Mucosa of gallbladder (tissue), 1 donor: Measurements from ENCODE around the gene PURB. TPM values are rescaled to one million over a fixed set of nuclear protein-coding genes. Genes with fewer than 3 reads are reported as not detected.
A peak's percentile ranks its signal among the peaks of the same experiment; 100 is the strongest.
"Not testable (repeated sequence)": the region's sequence is repeated elsewhere in the genome, so short reads cannot be mapped to it uniquely, and the experiment has no call there.

Experiments
- DNase-seq: peaks from one replicate; pipeline ENCODE4 v3.0.0-alpha.2; 2020; ENCODE audit warnings: low spot score
- total RNA-seq: library from RNA; stranded (reverse); gene quantifications from one replicate; pipeline ENCODE4 v1.2.1, GENCODE V29; 2021
- donor health status: DM: no; HTN: no; CAD: no.

The PURB gene
- total RNA-seq, 1 donor from 2014 or later: 21.9 TPM

DNA sequence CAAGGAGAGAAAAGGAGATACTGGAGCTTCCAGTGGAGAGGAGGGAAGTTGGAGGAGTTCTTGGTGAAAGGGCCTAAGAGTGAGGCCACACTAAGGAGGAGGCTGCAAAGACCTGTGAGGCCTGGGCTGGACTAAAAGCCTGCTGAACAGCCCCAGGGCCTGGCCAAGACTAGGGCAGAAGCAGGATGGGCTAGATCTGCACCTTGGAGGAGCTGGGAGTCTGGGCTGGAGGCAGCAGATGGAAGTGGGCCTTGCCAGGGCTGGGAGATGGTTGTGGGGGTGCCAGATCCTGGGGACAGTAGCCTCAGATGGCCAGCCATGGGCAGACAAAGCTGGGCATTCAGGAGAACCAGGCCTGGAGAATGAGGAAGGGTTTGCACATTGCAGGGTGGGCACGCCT, 6.5 kb upstream of the PURB start:
- no peak for DNase-seq

- DNase-seq: no peak
Observed at GRCh38 chr7:44891372-44891771, 6.0 kb upstream of the PURB start.

- DNase-seq: no peak
Observed at GRCh38 chr7:44889086-44889781, 3.9 kb upstream of the PURB start.

DNA sequence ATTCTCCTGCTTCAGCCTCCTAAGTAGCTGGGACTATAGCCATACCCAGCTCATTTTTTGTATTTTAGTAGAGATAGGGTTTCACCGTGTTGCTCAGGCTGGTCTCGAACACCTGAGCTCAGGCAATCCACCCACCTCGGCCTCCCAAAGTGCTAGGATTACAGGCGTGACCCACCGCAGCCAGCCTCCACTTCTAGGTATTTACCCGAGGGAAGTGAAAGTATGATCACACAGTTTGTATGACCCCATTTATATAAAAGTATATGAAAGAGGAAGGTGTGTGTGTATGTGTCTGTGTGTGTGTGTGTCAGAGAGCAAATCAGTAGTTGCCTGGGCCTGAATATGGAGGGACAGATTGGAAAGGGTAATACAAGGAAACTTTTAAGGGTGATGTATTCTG, 2.0 kb upstream of the PURB start:
- DNase-seq: no peak

- peak; percentile 31 for DNase-seq
Observed at GRCh38 chr7:44884621-44885393, 523 bp downstream of the PURB start.

DNA sequence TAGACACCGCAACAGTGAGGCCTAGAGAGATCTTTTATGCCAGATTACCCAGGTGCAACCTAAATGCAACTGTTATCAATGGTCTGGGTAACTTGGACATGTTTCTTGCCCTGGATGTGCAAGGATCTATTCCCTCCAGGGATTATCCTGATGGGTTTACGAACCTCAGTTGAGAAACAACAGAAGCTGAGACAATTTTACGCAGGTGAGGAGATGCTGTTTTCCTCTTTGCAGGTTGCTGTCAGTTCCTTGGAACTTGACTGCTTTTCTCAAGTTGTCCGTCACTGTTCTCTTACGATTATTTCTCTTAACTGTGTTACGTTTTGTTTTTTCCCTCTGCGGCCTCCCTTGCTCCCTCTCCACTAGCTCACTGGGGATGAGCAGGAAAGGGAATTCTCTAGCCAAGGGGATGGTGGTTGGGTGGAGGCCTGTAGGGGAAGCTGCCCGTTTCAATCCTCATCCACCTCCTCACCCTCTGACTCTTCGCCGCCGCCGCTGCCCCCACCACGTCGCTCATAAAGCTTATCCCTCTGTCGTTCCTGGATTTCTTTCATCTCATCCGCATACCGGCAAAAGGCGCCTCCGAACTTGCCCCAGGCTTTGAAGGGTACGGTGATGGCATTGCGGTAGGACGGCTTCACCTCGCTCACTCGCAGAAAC, 1.2 kb downstream of the PURB start:
- no peak for DNase-seq

GRCh38 chr7:44882899-44883298, 2.4 kb downstream of the PURB start:
- no peak for DNase-seq

DNA sequence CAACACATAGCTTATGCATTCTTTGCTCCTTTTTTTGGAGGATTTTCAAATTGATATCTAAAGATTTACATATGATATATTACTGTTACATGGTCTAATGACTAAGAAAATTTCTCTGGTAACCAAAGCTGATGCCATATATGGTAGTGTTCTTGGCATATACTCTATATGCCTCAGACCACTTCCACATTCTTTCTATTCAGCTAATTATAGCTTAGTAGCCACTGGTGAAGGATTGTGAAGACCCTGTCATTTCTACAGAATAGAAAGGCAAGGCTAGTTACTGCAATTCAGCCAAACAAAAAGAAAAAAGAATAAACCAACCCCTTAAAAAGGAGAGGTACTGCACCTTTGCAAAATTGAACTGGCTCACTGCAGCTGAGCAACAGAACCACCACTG, 3.7 kb downstream of the PURB start:
- no peak for DNase-seq

DNA sequence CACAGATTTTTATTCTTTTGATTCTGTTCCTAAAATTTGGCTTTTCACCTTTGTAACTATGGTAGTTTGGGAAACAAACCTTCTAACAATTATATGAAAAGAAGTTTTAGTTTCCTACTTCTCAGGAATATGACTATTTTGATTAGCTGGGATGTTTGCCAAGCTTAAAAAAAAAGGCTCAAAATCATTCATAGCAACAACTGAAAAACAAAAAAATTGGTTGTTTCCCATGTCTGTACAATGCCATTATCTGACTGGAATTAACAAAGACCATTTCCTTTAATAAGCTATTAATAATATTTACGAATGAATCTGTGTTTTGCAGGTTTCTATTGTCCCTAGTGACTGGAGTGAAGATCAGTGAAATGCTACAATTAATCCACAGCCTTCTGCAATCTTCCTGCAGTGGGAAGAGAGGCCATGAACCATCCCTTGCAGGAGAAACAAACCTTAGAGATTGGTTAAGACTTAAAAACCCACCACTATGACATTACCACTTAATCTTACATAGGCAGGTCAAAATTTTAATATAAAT, 4.2 kb downstream of the PURB start:
- no peak for DNase-seq

- DNase-seq: no peak
Observed at GRCh38 chr7:44880317-44881018, 4.9 kb downstream of the PURB start.

DNA sequence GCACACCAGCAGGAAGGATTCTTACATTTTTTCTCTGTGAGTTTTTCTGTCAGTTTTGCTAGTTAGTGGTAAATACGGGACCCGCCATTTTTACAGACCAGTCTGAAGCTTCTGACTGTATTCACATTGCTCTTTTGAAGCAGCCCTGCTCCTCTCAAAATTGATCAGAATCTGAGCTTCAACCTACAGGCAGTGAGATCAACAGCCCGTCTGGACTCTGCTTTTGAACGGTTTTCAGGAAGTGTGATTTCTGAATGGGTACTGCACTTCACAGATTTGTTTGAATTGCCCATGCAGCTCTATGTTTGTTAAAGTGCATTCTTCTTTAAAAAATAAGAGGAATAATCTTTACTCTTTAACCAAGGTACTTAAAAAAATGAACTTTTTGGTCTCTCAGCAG, 8.9 kb downstream of the PURB start:
- no peak for DNase-seq

- no peak for DNase-seq
Observed at GRCh38 chr7:44875241-44875640, 10.1 kb downstream of the PURB start.

DNA sequence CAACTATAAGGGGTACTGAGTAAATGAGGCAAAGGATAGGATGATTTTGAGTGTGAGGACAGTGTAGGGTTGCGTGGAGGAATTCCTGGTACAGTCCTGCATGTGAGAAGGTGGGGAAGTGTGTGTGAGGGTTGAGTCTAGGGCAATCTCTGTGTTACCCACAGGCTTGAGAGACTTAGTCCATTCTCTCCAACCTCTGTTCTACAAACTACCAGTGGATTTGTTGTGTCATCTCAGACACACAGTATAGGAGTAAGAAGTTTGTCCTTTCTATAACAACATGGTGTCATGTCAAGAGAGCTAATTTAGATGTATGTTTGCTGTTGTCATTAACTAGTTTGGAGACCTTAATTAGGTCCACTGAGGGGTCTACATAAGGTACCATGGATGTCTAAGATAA, 12.5 kb downstream of the PURB start:
- no peak for DNase-seq

GRCh38 chr7:44871918-44872317, 13.4 kb downstream of the PURB start:
- DNase-seq: not testable (repeated sequence)

DNA sequence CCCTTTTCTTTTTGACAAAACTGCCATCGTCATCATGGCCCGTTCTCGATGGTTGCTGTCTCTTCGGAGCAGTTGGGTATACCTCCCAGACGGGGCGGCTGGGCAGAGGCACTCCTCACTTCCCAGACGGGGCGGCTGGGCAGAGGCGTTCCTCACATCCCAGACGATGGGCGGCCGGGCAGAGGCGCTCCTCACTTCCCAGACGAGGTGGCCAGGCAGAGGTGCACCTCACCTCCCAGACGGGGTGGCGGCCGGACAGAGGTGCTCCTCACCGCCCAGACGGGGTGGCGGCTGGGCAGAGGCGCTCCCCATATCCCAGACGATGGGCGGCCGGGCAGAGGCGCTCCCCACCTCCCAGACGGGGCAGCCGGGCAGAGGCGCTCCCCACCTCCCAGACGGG, 14.6 kb downstream of the PURB start:
- not testable (repeated sequence) for DNase-seq

DNA sequence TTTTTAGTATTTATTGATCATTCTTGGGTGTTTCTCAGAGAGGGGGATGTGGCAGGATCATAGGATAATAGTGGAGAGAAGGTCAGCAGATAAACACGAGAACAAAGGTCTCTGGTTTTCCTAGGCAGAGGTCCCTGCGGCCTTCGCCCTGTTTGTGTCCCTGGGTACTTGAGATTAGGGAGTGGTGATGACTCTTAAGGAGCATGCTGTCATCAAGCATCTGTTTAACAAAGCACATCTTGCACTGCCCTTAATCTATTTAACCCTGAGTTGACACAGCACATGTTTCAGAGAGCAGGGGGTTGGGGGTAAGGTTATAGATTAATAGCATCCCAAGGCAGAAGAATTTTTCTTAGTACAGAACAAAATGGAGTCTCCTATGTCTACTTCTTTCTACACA, 15.0 kb downstream of the PURB start:
- DNase-seq: not testable (repeated sequence)

- DNase-seq: peak; percentile 30
Observed at GRCh38 chr7:44867073-44867995, 18.0 kb downstream of the PURB start.

GRCh38 chr7:44861949-44862348, 23.4 kb downstream of the PURB start:
- not testable (repeated sequence) for DNase-seq

DNA sequence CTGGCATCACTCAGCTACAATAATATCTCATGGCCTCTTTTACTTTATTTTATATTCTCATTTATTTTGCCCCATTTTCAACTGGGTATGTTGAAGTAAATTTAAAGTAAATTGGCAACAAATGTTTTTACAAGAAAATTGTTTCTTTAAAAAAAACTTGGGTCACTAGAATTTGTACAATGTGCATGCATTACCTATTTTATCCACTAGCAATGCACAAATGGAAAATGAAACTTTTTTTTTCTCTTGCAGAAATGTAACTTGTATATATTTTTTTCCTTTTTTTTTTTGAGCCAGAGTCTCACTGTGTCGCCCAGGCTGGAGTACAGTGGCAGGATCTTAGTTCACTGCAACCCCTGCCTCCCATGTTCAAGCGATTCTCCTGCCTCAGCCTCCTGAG, 27.2 kb downstream of the PURB start:
- no peak for DNase-seq

GRCh38 chr7:44854644-44855364, 30.5 kb downstream of the PURB start:
- DNase-seq: no peak
